Parathyroid adenoma (tissue), 2 donors: ENCODE data around the gene MMP26.
"Not testable (repeated sequence)": the region's sequence is repeated elsewhere in the genome, so short reads cannot be mapped to it uniquely, and the experiment has no call there.

Experiments
- H2AFZ ChIP-seq: fragments of 300-600 bp; sonication (generic); one replicate; pipeline ENCODE4 v1.7.0; 2017; ENCODE audit warnings: antibody characterized with exemption, mild to moderate bottlenecking
- H3K27ac ChIP-seq: fragments of 300-600 bp; sonication (generic); one replicate; pipeline ENCODE4 v1.7.0; 2017
- H3K27me3 ChIP-seq: fragments of 300-600 bp; sonication (generic); one replicate; pipeline ENCODE4 v1.7.0; 2017; ENCODE audit warnings: low read length; ENCODE audit not compliant: control insufficient read depth, insufficient read depth
- H3K36me3 ChIP-seq: fragments of 300-600 bp; sonication (generic); one replicate; pipeline ENCODE4 v1.7.0; 2017; ENCODE audit warnings: low read length; ENCODE audit not compliant: control insufficient read depth, insufficient read depth
- H3K4me1 ChIP-seq: fragments of 300-600 bp; sonication (generic); one replicate; pipeline ENCODE4 v1.7.0; 2017; ENCODE audit warnings: control low read depth
- H3K4me2 ChIP-seq: fragments of 300-600 bp; sonication (generic); one replicate; pipeline ENCODE4 v1.7.0; 2017; ENCODE audit warnings: low read length
- H3K4me3 ChIP-seq: fragments of 300-600 bp; sonication (generic); one replicate; pipeline ENCODE4 v1.7.0; 2017; ENCODE audit warnings: low read depth, low read length
- H3K79me2 ChIP-seq: fragments of 300-600 bp; sonication (generic); one replicate; pipeline ENCODE4 v1.7.0; 2017; ENCODE audit warnings: control low read depth
- H3K9ac ChIP-seq: fragments of 300-600 bp; sonication (generic); one replicate; pipeline ENCODE4 v1.7.0; 2017; ENCODE audit warnings: mild to moderate bottlenecking
- H3K9me3 ChIP-seq: fragments of 300-600 bp; sonication (generic); one replicate; pipeline ENCODE4 v1.7.0; 2017; ENCODE audit warnings: low read length; ENCODE audit not compliant: control insufficient read depth
- CTCF ChIP-seq: fragments of 300-600 bp; sonication (generic); IDR thresholded peaks from one replicate; pipeline ENCODE4 v1.7.0; 2017; ENCODE audit warnings: antibody characterized with exemption, mild to moderate bottlenecking
- donor health status: primary hyperparathyroidism.

MMP26 gene

GRCh38 chr11:4714300-4714699 lies 9.7 kb downstream of the MMP26 start:
- Histone ChIP-seq H3K36me3 (no peaks in the 10 kb centered on the region), H3K27ac (no peak overlapping the region), H3K4me1 (no peaks in the 10 kb centered on the region), H3K4me3 (no peak overlapping the region), H2AFZ (no peak overlapping the region), H3K9ac (no peak overlapping the region), H3K9me3 (no peaks in the 10 kb centered on the region), H3K4me2 (no peak overlapping the region), H3K27me3 (no peaks in the 10 kb centered on the region), H3K79me2 (no peaks in the 10 kb centered on the region)
- TF ChIP-seq CTCF: no peak

GRCh38 chr11:4722616-4723534 lies 18.3 kb downstream of the MMP26 start:
- not testable (repeated sequence) for H3K9ac ChIP-seq, H3K36me3 ChIP-seq, H3K27me3 ChIP-seq, H3K4me2 ChIP-seq, H3K79me2 ChIP-seq, H3K4me3 ChIP-seq, H3K27ac ChIP-seq, H2AFZ ChIP-seq, H3K4me1 ChIP-seq, H3K9me3 ChIP-seq

DNA sequence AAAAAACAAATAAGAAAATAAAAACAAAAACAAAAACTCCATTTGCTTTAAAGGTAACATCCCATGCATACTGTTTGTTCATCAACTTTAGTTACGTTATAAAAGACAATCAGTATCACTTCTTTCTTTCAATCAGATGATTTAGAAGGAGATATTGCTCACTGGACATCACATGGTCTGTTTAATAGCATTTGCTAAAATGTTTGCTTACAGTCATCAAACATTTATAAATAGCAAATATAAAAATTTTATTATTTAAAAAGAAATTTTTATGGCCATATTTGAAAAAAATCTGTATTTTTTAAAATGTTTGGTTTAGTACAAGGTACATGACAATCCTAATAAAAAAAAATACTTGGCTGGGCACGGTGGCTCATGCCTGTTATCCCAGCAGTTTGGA lies 22.6 kb downstream of the MMP26 start:
- no peaks in the 10 kb centered on the region for H3K27me3 ChIP-seq
- no peak overlapping the region for H3K9ac ChIP-seq
- no peak overlapping the region for H3K4me3 ChIP-seq
- H2AFZ ChIP-seq: no peak overlapping the region
- H3K4me2 ChIP-seq: no peak overlapping the region
- H3K79me2 ChIP-seq: no peaks in the 10 kb centered on the region
- no peaks in the 10 kb centered on the region for H3K9me3 ChIP-seq
- no peaks in the 10 kb centered on the region for H3K36me3 ChIP-seq
- no peak for TF ChIP-seq CTCF
- H3K27ac ChIP-seq: no peak overlapping the region
- no peaks in the 10 kb centered on the region for H3K4me1 ChIP-seq

- Histone ChIP-seq H3K9me3 (no peaks in the 10 kb centered on the region), H3K4me2 (no peak overlapping the region), H3K27ac (no peak overlapping the region), H3K4me3 (no peak overlapping the region), H3K36me3 (no peaks in the 10 kb centered on the region), H3K27me3 (no peaks in the 10 kb centered on the region), H3K4me1 (no peaks in the 10 kb centered on the region), H3K9ac (no peak overlapping the region), H3K79me2 (no peaks in the 10 kb centered on the region), H2AFZ (no peak overlapping the region)
- TF ChIP-seq CTCF: no peak
These were observed 36.2 kb downstream of the MMP26 start for GRCh38 chr11:4740735-4741134.

- no peaks in the 10 kb centered on the region for H3K27me3 ChIP-seq
- H2AFZ ChIP-seq: no peak overlapping the region
- no peaks in the 10 kb centered on the region for H3K36me3 ChIP-seq
- TF ChIP-seq CTCF: no peak
- H3K79me2 ChIP-seq: no peaks in the 10 kb centered on the region
- no peak overlapping the region for H3K9ac ChIP-seq
- H3K9me3 ChIP-seq: no peaks in the 10 kb centered on the region
- H3K4me2 ChIP-seq: no peak overlapping the region
- H3K4me3 ChIP-seq: no peak overlapping the region
- no peaks in the 10 kb centered on the region for H3K4me1 ChIP-seq
- no peak overlapping the region for H3K27ac ChIP-seq
These were observed 43.9 kb downstream of the MMP26 start for GRCh38 chr11:4748438-4748837.
